ENCODE measurements around the gene CLDN25. TPM values are rescaled to one million over a fixed set of nuclear protein-coding genes. Genes with fewer than 3 reads are reported as not detected.
"Not testable (repeated sequence)": the region's sequence is repeated elsewhere in the genome, so short reads cannot be mapped to it uniquely, and the experiment has no call there.

CLDN25 gene
- total RNA-seq, 1 donor from 2014 or later, result not detected

- FAIRE-seq (no peak), DNase-seq (ENCODE audit: low read depth) (no peak)
- peak overlapping the region; percentile 95 for H3K4me3 ChIP-seq (ENCODE audit: low read depth, low read length)
- no peak for TF ChIP-seq CTCF (IDR thresholded peaks at IDR 0.05; ENCODE audit: insufficient read depth, low read length, severe bottlenecking)
- no peaks in the 10 kb centered on the region for H3K27me3 ChIP-seq (ENCODE audit: control insufficient read depth, insufficient read depth, low read length)
- H3K36me3 ChIP-seq (ENCODE audit: control insufficient read depth, insufficient read depth, low read length), result no peaks in the 10 kb centered on the region
These were observed 5.5 kb upstream of the CLDN25 start for GRCh38 chr11:113774174-113774503.

GRCh38 chr11:113778111-113778910 lies 1.3 kb upstream of the CLDN25 start:
- Histone ChIP-seq H3K4me3 (ENCODE audit: low read depth, low read length) (peak overlapping the region; percentile 27), H3K36me3 (ENCODE audit: control insufficient read depth, insufficient read depth, low read length) (no peaks in the 10 kb centered on the region), H3K27me3 (ENCODE audit: control insufficient read depth, insufficient read depth, low read length) (no peaks in the 10 kb centered on the region)
- peak; percentile 7 for FAIRE-seq
- TF ChIP-seq CTCF (IDR thresholded peaks at IDR 0.05; ENCODE audit: insufficient read depth, low read length, severe bottlenecking), result no peak
- peak; percentile 94 for DNase-seq (ENCODE audit: low read depth)

- no peak for TF ChIP-seq CTCF (IDR thresholded peaks at IDR 0.05; ENCODE audit: insufficient read depth, low read length, severe bottlenecking)
- no peaks in the 10 kb centered on the region for H3K27me3 ChIP-seq (ENCODE audit: control insufficient read depth, insufficient read depth, low read length)
- DNase-seq (ENCODE audit: low read depth) (peak; percentile 7), FAIRE-seq (peak; percentile 84)
- no peak overlapping the region for H3K4me3 ChIP-seq (ENCODE audit: low read depth, low read length)
- H3K36me3 ChIP-seq (ENCODE audit: control insufficient read depth, insufficient read depth, low read length), result no peaks in the 10 kb centered on the region
These were observed 2.1 kb downstream of the CLDN25 start for GRCh38 chr11:113781682-113782081.

GRCh38 chr11:113782134-113782533 lies 2.5 kb downstream of the CLDN25 start:
- no peak for TF ChIP-seq CTCF (IDR thresholded peaks at IDR 0.05; ENCODE audit: insufficient read depth, low read length, severe bottlenecking)
- no peaks in the 10 kb centered on the region for H3K36me3 ChIP-seq (ENCODE audit: control insufficient read depth, insufficient read depth, low read length)
- no peaks in the 10 kb centered on the region for H3K27me3 ChIP-seq (ENCODE audit: control insufficient read depth, insufficient read depth, low read length)
- FAIRE-seq (peak; percentile 66), DNase-seq (ENCODE audit: low read depth) (no peak)
- no peak overlapping the region for H3K4me3 ChIP-seq (ENCODE audit: low read depth, low read length)

GRCh38 chr11:113789016-113789415 lies 9.4 kb downstream of the CLDN25 start:
- H3K36me3 ChIP-seq (ENCODE audit: control insufficient read depth, insufficient read depth, low read length); DNase-seq (ENCODE audit: low read depth); H3K27me3 ChIP-seq (ENCODE audit: control insufficient read depth, insufficient read depth, low read length); FAIRE-seq; H3K4me3 ChIP-seq (ENCODE audit: low read depth, low read length): not testable (repeated sequence)

- no peak for TF ChIP-seq CTCF (IDR thresholded peaks at IDR 0.05; ENCODE audit: insufficient read depth, low read length, severe bottlenecking)
- FAIRE-seq (no peak), DNase-seq (ENCODE audit: low read depth) (no peak)
- Histone ChIP-seq H3K27me3 (ENCODE audit: control insufficient read depth, insufficient read depth, low read length) (peaks cover 2% of the 10 kb centered on the region), H3K36me3 (ENCODE audit: control insufficient read depth, insufficient read depth, low read length) (no peaks in the 10 kb centered on the region), H3K4me3 (ENCODE audit: low read depth, low read length) (no peak overlapping the region)
These were observed 10.2 kb downstream of the CLDN25 start for GRCh38 chr11:113789675-113790320.
